Measurements from ENCODE around the gene SWAP70. TPM values are rescaled to one million over a fixed set of nuclear protein-coding genes. Genes with fewer than 3 reads are reported as not detected.
A peak's percentile ranks its signal among the peaks of the same experiment; 100 is the strongest.
"Not testable (repeated sequence)": the region's sequence is repeated elsewhere in the genome, so short reads cannot be mapped to it uniquely, and the experiment has no call there.

The SWAP70 gene
- total and polyA plus RNA-seq, 10 of the 15 experiments (the other 5 are each of a cell fraction or from before 2014, with no cell fraction given), result 20.6 to 62.4 (median 41.7) TPM

GRCh38 chr11:9692691-9693090 lies 28.8 kb downstream of the SWAP70 start (continued):
- TF ChIP-seq RUNX3 (IDR thresholded peaks at IDR 0.05; ENCODE audit: low read length) (no peak), SMAD5 (IDR thresholded peaks at IDR 0.05; ENCODE audit: low read depth) (no peak), JUND (IDR thresholded peaks at IDR 0.05; ENCODE audit: low read depth, low read length) (no peak), CBX5 (IDR thresholded peaks at IDR 0.05; ENCODE audit: low read depth) (no peak)

GRCh38 chr11:9693801-9694553 lies 30.1 kb downstream of the SWAP70 start:
- intact Hi-C loops (cut with micrococcal nuclease; ENCODE audit: unreplicated experiment) (loop anchor here (5.0 kb wide), 1 partner anchor 82 kb away; no protein-coding TSS in a partner anchor), in situ Hi-C loops (cut with MboI) (no loop called here)
- DNase-seq (ENCODE audit: low read depth, low spot score) (no peak), ATAC-seq (no peak), FAIRE-seq (no peak)
- 23% methylated on average over 2 of the region's 2 CpGs for WGBS (ENCODE audit: insufficient coverage, insufficient replicate concordance, low lambda C conversion rate, missing lambda C conversion rate)
- TF ChIP-seq JUNB (IDR thresholded peaks at IDR 0.05), result no peak
- no peak for TF ChIP-seq STAT3 (IDR thresholded peaks at IDR 0.05; ENCODE audit: low read depth, low read length)
- TF ChIP-seq NR2F1 (conservative IDR thresholded peaks at IDR 0.05), result no peak
- no peak for TF ChIP-seq GATAD2B (conservative IDR thresholded peaks at IDR 0.05; ENCODE audit: low read depth)
- no peak for TF ChIP-seq EGR1 (IDR thresholded peaks at IDR 0.05; ENCODE audit: borderline replicate concordance in 1 of 2, low read depth in 2 of 2, low read length in 2 of 2)
- no peak for TF ChIP-seq CREB1 (IDR thresholded peaks at IDR 0.05; ENCODE audit: low read depth)
- no peak for TF ChIP-seq NBN (IDR thresholded peaks at IDR 0.05)
- TF ChIP-seq PML (IDR thresholded peaks at IDR 0.05; ENCODE audit: low read length), result no peak
- TF ChIP-seq ZBTB33 (IDR thresholded peaks at IDR 0.05), result no peak
- no peak for TF ChIP-seq ZSCAN29 (IDR thresholded peaks at IDR 0.05)
- no peak for TF ChIP-seq RUNX3 (IDR thresholded peaks at IDR 0.05; ENCODE audit: low read length)
- TF ChIP-seq NFYB (IDR thresholded peaks at IDR 0.05; ENCODE audit: insufficient read depth, low read depth, low read length), result no peak
- no peak for TF ChIP-seq SMAD5 (IDR thresholded peaks at IDR 0.05; ENCODE audit: low read depth)
- no peak for TF ChIP-seq CBX5 (IDR thresholded peaks at IDR 0.05; ENCODE audit: low read depth)
- TF ChIP-seq ZNF207 (IDR thresholded peaks at IDR 0.05; ENCODE audit: borderline replicate concordance), result no peak
- 0 out of 2 replicates have a peak overlapping the region, but pooled peaks have one; percentile 11 for H3K27ac ChIP-seq (ENCODE audit: control insufficient read depth, insufficient read depth)
- no peaks in the 10 kb centered on the region; the same call in 1 of the 3 replicates for H3K9me3 ChIP-seq (replicated peaks; ENCODE audit: control insufficient read depth, insufficient read depth, low read length)
- H3K9ac ChIP-seq (ENCODE audit: control insufficient read depth, insufficient read depth, low read length), result no peak overlapping the region
- no TSS peak for BruUV-seq (replicated peaks)
- H3K27me3 ChIP-seq (replicated peaks in 1 of 2; ENCODE audit: control insufficient read depth in 2 of 2, insufficient read depth in 2 of 2, low read length in 1 of 2), result no peaks in the 10 kb centered on the region
- H3K4me3 ChIP-seq, result no peak overlapping the region
- SMC1A ChIA-PET (ENCODE audit: uncharacterized antibody, unreplicated experiment), result interaction anchor here (1.0 to 2.5 kb wide), 2 partner anchors 18 to 54 kb away, joined by 3 to 11 read pairs; no protein-coding TSS in a partner anchor
- no peak overlapping the region for H3K4me2 ChIP-seq (ENCODE audit: control insufficient read depth, insufficient read depth)
- CTCF ChIA-PET, result interaction anchor here (0.8 to 1.6 kb wide), 2 partner anchors 55 to 121 kb away, joined by 3 read pairs; partner anchors contain the start of gene WEE1
- H2AFZ ChIP-seq (ENCODE audit: control insufficient read depth, low read depth, low read length), result no peak overlapping the region
- RAD21 ChIA-PET (ENCODE audit: unreplicated experiment), result no interaction called here
- no peaks in the 10 kb centered on the region for H4K20me1 ChIP-seq (ENCODE audit: control insufficient read depth, insufficient read depth)
- POLR2A ChIA-PET, result no interaction called here
- peaks cover 62% of the 10 kb centered on the region for H3K79me2 ChIP-seq (ENCODE audit: control insufficient read depth, insufficient read depth, low read length)
- peaks cover 0 to 16% of the 10 kb centered on the region in 2 experiments; a peak in 3 of 4 replicates for H3K36me3 ChIP-seq (ENCODE audit: control insufficient read depth in 2 of 2, insufficient read depth in 2 of 2, low read length in 1 of 2)
- H3K4me1 ChIP-seq (ENCODE audit: control insufficient read depth, insufficient read depth, low read length), result peaks cover 43% of the 10 kb centered on the region

- H4K20me1 ChIP-seq (ENCODE audit: control insufficient read depth, insufficient read depth); H3K4me3 ChIP-seq; H3K4me2 ChIP-seq (ENCODE audit: control insufficient read depth, insufficient read depth); H3K9ac ChIP-seq (ENCODE audit: control insufficient read depth, insufficient read depth, low read length); SMC1A ChIA-PET (ENCODE audit: uncharacterized antibody, unreplicated experiment); ATAC-seq; BruUV-seq (replicated peaks); H3K27me3 ChIP-seq (replicated peaks in 1 of 2; ENCODE audit: control insufficient read depth in 2 of 2, insufficient read depth in 2 of 2, low read length in 1 of 2); H2AFZ ChIP-seq (ENCODE audit: control insufficient read depth, low read depth, low read length); intact Hi-C loops (cut with micrococcal nuclease; ENCODE audit: unreplicated experiment); RAD21 ChIA-PET (ENCODE audit: unreplicated experiment); CTCF ChIA-PET; H3K9me3 ChIP-seq (replicated peaks; ENCODE audit: control insufficient read depth, insufficient read depth, low read length); FAIRE-seq; POLR2A ChIA-PET; in situ Hi-C loops (cut with MboI); H3K27ac ChIP-seq (ENCODE audit: control insufficient read depth, insufficient read depth); DNase-seq (ENCODE audit: low read depth, low spot score): not testable (repeated sequence)
- Histone ChIP-seq H3K36me3 (ENCODE audit: control insufficient read depth in 2 of 2, insufficient read depth in 2 of 2, low read length in 1 of 2) (peaks cover 0 to 16% of the 10 kb centered on the region in 2 experiments; a peak in 3 of 4 replicates), H3K4me1 (ENCODE audit: control insufficient read depth, insufficient read depth, low read length) (peaks cover 34% of the 10 kb centered on the region), H3K79me2 (ENCODE audit: control insufficient read depth, insufficient read depth, low read length) (peaks cover 54% of the 10 kb centered on the region)
- WGBS (ENCODE audit: insufficient coverage, insufficient replicate concordance, low lambda C conversion rate, missing lambda C conversion rate), result 93% methylated on average over 6 of the region's 8 CpGs
Measured at GRCh38 chr11:9695228-9695627, 31.4 kb downstream of the SWAP70 start.

Data from GM12878 (cell line).